HepG2 (cell line): Measurements from ENCODE around the gene SART1. TPM values are rescaled to one million over a fixed set of nuclear protein-coding genes. Genes with fewer than 3 reads are reported as not detected.
A peak's percentile ranks its signal among the peaks of the same experiment; 100 is the strongest.

Experiments used
- ARNT ChIP-seq: fragments of 450-650 bp; IDR thresholded peaks from 2 replicates; pipeline ENCODE4 v1.6.1; 2017
- ASH2L ChIP-seq: fragments of 300-600, 200-600 bp; sonication (generic); IDR thresholded peaks from 2 replicates; pipeline ENCODE4 v1.7.0; 2017; ENCODE audit warnings: low read depth, mild to moderate bottlenecking, moderate library complexity, mixed read lengths, low read length; ENCODE audit not compliant: insufficient read length
- CERS6 ChIP-seq: sonication (generic); formaldehyde crosslinking; IDR thresholded peaks from 2 replicates; pipeline ENCODE4 v1.5.0; 2020; ENCODE audit warnings: missing genetic modification reagents
- CHD2 ChIP-seq: IDR thresholded peaks from 2 replicates; pipeline ENCODE4 v1.6.1; 2011; ENCODE audit warnings: low read depth, low read length, improper control_type of control experiment
- DMTF1 ChIP-seq: sonication (generic); formaldehyde crosslinking; IDR thresholded peaks from 2 replicates; pipeline ENCODE4 v1.4.0; 2020; ENCODE audit warnings: mild to moderate bottlenecking, missing genetic modification reagents
- EZH2 ChIP-seq: conservative IDR thresholded peaks from 2 replicates; pipeline ENCODE4 v1.6.1; 2012; ENCODE audit warnings: mild to moderate bottlenecking, low read depth, low read length, moderate library complexity
- IKZF1 ChIP-seq: fragments of 450-650 bp; IDR thresholded peaks from 2 replicates; pipeline ENCODE4 v1.7.1; 2016
- KAT7 ChIP-seq: IDR thresholded peaks from 2 replicates; pipeline ENCODE4 v1.6.1; 2018; ENCODE audit warnings: borderline replicate concordance, missing compliant biosample characterization
- KDM1A ChIP-seq: IDR thresholded peaks from 2 replicates; pipeline ENCODE4 v1.6.1; 2016; ENCODE audit warnings: missing compliant biosample characterization
- KMT2A ChIP-seq: sonication (generic); formaldehyde crosslinking; IDR thresholded peaks from 2 replicates; pipeline ENCODE4 v1.4.0; 2020; ENCODE audit warnings: missing genetic modification reagents
- MAF1 ChIP-seq: sonication (generic); formaldehyde crosslinking; IDR thresholded peaks from 2 replicates; pipeline ENCODE4 v1.5.0; 2020; ENCODE audit warnings: missing genetic modification reagents, borderline replicate concordance
- MAFF ChIP-seq: IDR thresholded peaks from 2 replicates; pipeline ENCODE4 v1.6.1; 2011; ENCODE audit warnings: low read depth, low read length, improper control_type of control experiment
- MIXL1 ChIP-seq: IDR thresholded peaks from 2 replicates; pipeline ENCODE4 v1.6.1; 2016
- MYC ChIP-seq: sonication (generic); formaldehyde crosslinking; IDR thresholded peaks from 2 replicates; pipeline ENCODE4 v1.9.0; 2021; ENCODE audit warnings: missing genetic modification reagents, borderline replicate concordance
- NR3C1 ChIP-seq: sonication (generic); formaldehyde crosslinking; IDR thresholded peaks from 2 replicates; pipeline ENCODE4 v1.4.0; 2020; ENCODE audit warnings: missing genetic modification reagents
- POLR2AphosphoS5 ChIP-seq: IDR thresholded peaks from 2 replicates; pipeline ENCODE4 v1.6.1; 2012; ENCODE audit warnings: low read depth, low read length
- SOX5 ChIP-seq: IDR thresholded peaks from 2 replicates; pipeline ENCODE4 v1.6.1; 2016; ENCODE audit warnings: borderline replicate concordance
- TAF15 ChIP-seq: fragments of 200-400 bp; formaldehyde crosslinking; IDR thresholded peaks from one replicate; pipeline ENCODE4 v1.6.1; 2018; ENCODE audit warnings: mild to moderate bottlenecking, low read depth, low read length; ENCODE audit not compliant: poor library complexity, severe bottlenecking
- THRA ChIP-seq: sonication (generic); formaldehyde crosslinking; IDR thresholded peaks from 2 replicates; pipeline ENCODE4 v1.4.0; 2020; ENCODE audit warnings: missing genetic modification reagents, borderline replicate concordance
- ZMAT5 ChIP-seq: sonication (generic); formaldehyde crosslinking; IDR thresholded peaks from 2 replicates; pipeline ENCODE4 v1.5.0; 2020; ENCODE audit warnings: mild to moderate bottlenecking, low read depth, missing genetic modification reagents, borderline replicate concordance
- ZMYM4 ChIP-seq: sonication (generic); formaldehyde crosslinking; IDR thresholded peaks from 2 replicates; pipeline ENCODE4 v1.8.1; 2023; ENCODE audit warnings: mild to moderate bottlenecking, missing genetic modification reagents
- ZNF326 ChIP-seq: sonication (generic); formaldehyde crosslinking; IDR thresholded peaks from 2 replicates; pipeline ENCODE4 v1.4.0; 2020; ENCODE audit warnings: missing genetic modification reagents, borderline replicate concordance
- ZNF329 ChIP-seq: sonication (generic); formaldehyde crosslinking; IDR thresholded peaks from 2 replicates; pipeline ENCODE4 v1.9.0; 2021; ENCODE audit warnings: low read depth, mild to moderate bottlenecking, missing genetic modification reagents
- ZNF335 ChIP-seq: sonication (generic); formaldehyde crosslinking; IDR thresholded peaks from 2 replicates; pipeline ENCODE4 v1.4.0; 2020; ENCODE audit warnings: missing genetic modification reagents
- ZNF432 ChIP-seq: sonication (generic); formaldehyde crosslinking; IDR thresholded peaks from 2 replicates; pipeline ENCODE4 v1.5.0; 2020; ENCODE audit warnings: missing genetic modification reagents, mild to moderate bottlenecking, borderline replicate concordance
- ZNF510 ChIP-seq: sonication (generic); formaldehyde crosslinking; IDR thresholded peaks from 2 replicates; pipeline ENCODE4 v1.4.0; 2020; ENCODE audit warnings: low read depth, mild to moderate bottlenecking, missing genetic modification reagents
- ZNF737 ChIP-seq: sonication (generic); formaldehyde crosslinking; IDR thresholded peaks from 2 replicates; pipeline ENCODE4 v1.5.0; 2020; ENCODE audit warnings: missing genetic modification reagents, mild to moderate bottlenecking, borderline replicate concordance
- ZNF879 ChIP-seq: sonication (generic); formaldehyde crosslinking; IDR thresholded peaks from 2 replicates; pipeline ENCODE4 v1.8.1; 2023; ENCODE audit warnings: missing genetic modification reagents
- polyA plus RNA-seq, 8 experiments: library from polyadenylated mRNA; depleted of rRNA in 3 of 8; stranded (reverse) in 7 of 8; unstranded in 1 of 8; fragments of >200 nt; fragmentation: Illumina TruSeq in 4 of 8; extraction: Trizol in 4 of 8; gene quantifications; 2 replicates each; pipeline versions ENCODE4 v1.2.1 to v1.2.3, GENCODE V29; 2011 to 2016; ENCODE audit warnings: low read depth in 4 of 8, missing spikeins in 1 of 8, mixed read lengths in 1 of 8; ENCODE audit not compliant: insufficient read depth in 1 of 8
- total RNA-seq, 5 experiments: library from RNA; depleted of rRNA; stranded (reverse); fragments of >200 nt; fragmentation: Illumina TruSeq; extraction: Trizol; gene quantifications; 2 replicates each; pipeline ENCODE4 v1.2.3, GENCODE V29; 2016; ENCODE audit warnings: low read depth in 1 of 5

The SART1 gene
- total and polyA plus RNA-seq, 2 of the 13 experiments (the other 11 are each of a cell fraction or from before 2014, with no cell fraction given) = 11.3 to 22.5 TPM

- TF ChIP-seq THRA (CRISPR knock-in tag) = peak; percentile 82
- TF ChIP-seq ZNF737 (CRISPR knock-in tag) = peak; percentile 82; the same call in 1 of the 2 replicates
- 0 out of 2 replicates have a peak, but pooled peaks have one; percentile 49 for TF ChIP-seq ZNF329
- peak; percentile 88 for TF ChIP-seq KAT7 (CRISPR knock-in tag)
- no peak for TF ChIP-seq ZMAT5 (CRISPR knock-in tag)
- no peak for TF ChIP-seq TAF15
- TF ChIP-seq MYC (CRISPR knock-in tag) = peak; percentile 63; the same call in 1 of the 2 replicates
- TF ChIP-seq EZH2 = no peak
- TF ChIP-seq ZNF432 (CRISPR knock-in tag) = no peak
- peak; percentile 73; the same call in 1 of the 2 replicates for TF ChIP-seq ZMYM4
- TF ChIP-seq ARNT = no peak
- peak; percentile 96 for TF ChIP-seq ZNF510
- peak; percentile 99 for TF ChIP-seq ASH2L
- peak; percentile 98 for TF ChIP-seq KMT2A (CRISPR knock-in tag)
- 0 out of 2 replicates have a peak, but pooled peaks have one; percentile 44 for TF ChIP-seq DMTF1 (CRISPR knock-in tag)
- TF ChIP-seq CERS6 (CRISPR knock-in tag) = no peak
- TF ChIP-seq ZNF879 (CRISPR knock-in tag) = no peak
- peak; percentile 59 for TF ChIP-seq MIXL1 (CRISPR knock-in tag)
- TF ChIP-seq ZNF335 = 0 out of 2 replicates have a peak, but pooled peaks have one; percentile 38
- no peak for TF ChIP-seq IKZF1
- no peak for TF ChIP-seq ZNF326
- TF ChIP-seq NR3C1 = no peak
- peak; percentile 94 for TF ChIP-seq CHD2
- no peak; the same call in 1 of the 2 replicates for TF ChIP-seq KDM1A (CRISPR knock-in tag)
- TF ChIP-seq SOX5 (CRISPR knock-in tag) = peak; percentile 47; the same call in 1 of the 2 replicates
- no peak for TF ChIP-seq MAF1 (CRISPR knock-in tag)
- TF ChIP-seq MAFF = no peak
- peak; percentile 88 for TF ChIP-seq POLR2AphosphoS5
These were observed 40.6 kb downstream of the SART1 start, which contains the start of the genes BANF1 and EIF1AD (continued) for GRCh38 chr11:66001942-66002647.
